Tibial artery (tissue), 4 donors: ENCODE results near the gene LAMB3.

Experiments
- DNase-seq, 2 donors: peaks; one replicate each; pipeline ENCODE4 v3.0.0-alpha.2; 2019
- H3K27ac ChIP-seq, 2 donors: fragments of 200-600 bp; sonication (generic) in 1 of 2; 1 replicate in 1 of 2; 2 replicates in 1 of 2; pipeline ENCODE4 v1.5.1; 2018 to 2019; ENCODE audit warnings: mild to moderate bottlenecking in 1 of 2
- H3K27me3 ChIP-seq, 2 donors: fragments of 200-600 bp; sonication (generic) in 1 of 2; one replicate each; pipeline versions ENCODE4 v1.5.1 to v1.6.0; 2016 to 2019
- H3K36me3 ChIP-seq, 3 donors: fragments of 200-600 bp; sonication (generic) in 2 of 3; one replicate each; pipeline ENCODE4 v1.5.1; 2016 to 2019; ENCODE audit warnings: mild to moderate bottlenecking in 2 of 3
- H3K4me1 ChIP-seq, 4 donors: fragments of 200-600 bp; sonication (generic) in 2 of 4; 1 replicate in 3 of 4; 2 replicates in 1 of 4; pipeline ENCODE4 v1.5.1; 2016 to 2019
- H3K4me3 ChIP-seq, 2 donors: fragments of 200-600 bp; sonication (generic) in 1 of 2; 1 replicate in 1 of 2; 2 replicates in 1 of 2; pipeline ENCODE4 v1.5.1; 2018 to 2019; ENCODE audit warnings: mild to moderate bottlenecking in 2 of 2
- H3K9me3 ChIP-seq, 3 donors: fragments of 200-600 bp; sonication (generic) in 1 of 3; one replicate each; pipeline ENCODE4 v1.5.1; 2016 to 2019
- CTCF ChIP-seq, 2 experiments: fragments of 200-600 bp in 1 of 2; fragments of 450-650 bp in 1 of 2; IDR thresholded peaks; one replicate each; pipeline ENCODE4 v1.5.1; 2017 to 2019; ENCODE audit warnings: antibody characterized with exemption in 2 of 2, mild to moderate bottlenecking in 1 of 2, moderate library complexity in 1 of 2
- intact Hi-C: fragments of 100-400 bp; cut with DNase I; formaldehyde crosslinking; loops from one replicate; pipeline ENCODE4 v1.15.0; 2023; ENCODE audit warnings: low total_unique reads

LAMB3 gene

DNA sequence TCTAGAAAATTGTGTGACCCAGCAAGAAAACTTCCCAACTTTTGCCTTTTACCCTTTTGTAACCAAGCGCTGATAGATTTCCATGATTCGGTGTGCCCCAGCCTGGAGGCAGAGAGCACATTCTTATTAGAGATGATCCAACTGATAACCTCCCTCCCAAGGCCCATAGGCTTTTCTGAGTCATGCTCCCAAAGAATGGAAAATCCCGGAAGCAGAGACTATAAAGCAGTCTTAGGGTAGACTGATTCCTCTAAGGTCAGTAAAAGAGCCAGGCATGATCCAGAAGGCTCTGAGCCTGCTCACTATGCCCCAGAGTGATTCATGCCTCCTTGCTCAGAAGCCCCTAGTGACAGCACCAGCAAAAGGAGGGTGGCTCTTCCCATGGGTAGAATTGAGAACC lies 64.4 kb downstream of the LAMB3 start:
- Histone ChIP-seq H3K4me1 (peaks cover 0 to 10% (median 3%) of the 10 kb centered on the region in 4 donors), H3K4me3 (no peak overlapping the region), H3K9me3 (no peaks in the 10 kb centered on the region), H3K27ac (no peak overlapping the region), H3K36me3 (no peaks in the 10 kb centered on the region), H3K27me3 (peaks cover 0 to 32% of the 10 kb centered on the region in 2 donors)
- no peak for TF ChIP-seq CTCF (IDR thresholded peaks at IDR 0.05)
- intact Hi-C loops, result no loop called here
- DNase-seq, result no peak

- H3K4me1 ChIP-seq, result peaks cover 0 to 10% (median 3%) of the 10 kb centered on the region in 4 donors
- DNase-seq, result no peak
- TF ChIP-seq CTCF (IDR thresholded peaks at IDR 0.05), result no peak
- H3K27me3 ChIP-seq, result peaks cover 0 to 44% of the 10 kb centered on the region in 2 donors
- H3K4me3 ChIP-seq, result no peak overlapping the region
- intact Hi-C loops, result no loop called here
- H3K27ac ChIP-seq, result no peak overlapping the region
- H3K36me3 ChIP-seq, result no peaks in the 10 kb centered on the region
- H3K9me3 ChIP-seq, result no peaks in the 10 kb centered on the region
Observed at GRCh38 chr1:209586221-209586740, 65.9 kb downstream of the LAMB3 start.

- no peak overlapping the region for H3K27ac ChIP-seq
- DNase-seq, result no peak
- H3K9me3 ChIP-seq, result no peaks in the 10 kb centered on the region
- peaks cover 0 to 10% (median 3%) of the 10 kb centered on the region in 4 donors for H3K4me1 ChIP-seq
- no peak overlapping the region for H3K4me3 ChIP-seq
- intact Hi-C loops, result no loop called here
- TF ChIP-seq CTCF (IDR thresholded peaks at IDR 0.05), result no peak
- peaks cover 0 to 49% of the 10 kb centered on the region in 2 donors for H3K27me3 ChIP-seq
- no peaks in the 10 kb centered on the region for H3K36me3 ChIP-seq
Observed at GRCh38 chr1:209585672-209586071, 66.6 kb downstream of the LAMB3 start.

- no peaks in the 10 kb centered on the region for H3K36me3 ChIP-seq
- intact Hi-C loops, result no loop called here
- no peak overlapping the region for H3K4me3 ChIP-seq
- no peak for DNase-seq
- H3K27ac ChIP-seq, result no peak overlapping the region
- TF ChIP-seq CTCF (IDR thresholded peaks at IDR 0.05), result no peak
- H3K9me3 ChIP-seq, result no peaks in the 10 kb centered on the region
- H3K4me1 ChIP-seq, result peaks cover 0 to 10% (median 3%) of the 10 kb centered on the region in 4 donors
- peaks cover 0 to 52% of the 10 kb centered on the region in 2 donors for H3K27me3 ChIP-seq
Observed at GRCh38 chr1:209585197-209585596, 67.0 kb downstream of the LAMB3 start.

GRCh38 chr1:209584231-209584672 lies 68.0 kb downstream of the LAMB3 start:
- H3K27me3 ChIP-seq, result peaks cover 0 to 58% of the 10 kb centered on the region in 2 donors
- H3K4me3 ChIP-seq, result no peak overlapping the region

More at GRCh38 chr1:209584231-209584672, 68.0 kb downstream of the LAMB3 start:
- no peak for DNase-seq
- no peak for TF ChIP-seq CTCF (IDR thresholded peaks at IDR 0.05)
- Histone ChIP-seq H3K9me3 (no peaks in the 10 kb centered on the region), H3K36me3 (no peaks in the 10 kb centered on the region), H3K27ac (no peak overlapping the region), H3K4me1 (peaks cover 0 to 10% (median 3%) of the 10 kb centered on the region in 4 donors)
- intact Hi-C loops, result no loop called here
